ENCODE data around the gene CAMK1D. TPM values are rescaled to one million over a fixed set of nuclear protein-coding genes. Genes with fewer than 3 reads are reported as not detected.

CAMK1D gene
- total and polyA plus RNA-seq, 2 of the 8 experiments (the other 6 are each of a cell fraction or from before 2014, with no cell fraction given): 3.5 to 10.6 TPM

GRCh38 chr10:12826800-12827372, 477.5 kb downstream of the CAMK1D start:
- H4K8ac ChIP-seq (ENCODE audit: extremely low read depth, insufficient read depth, low read length): no peak overlapping the region
- no peak overlapping the region for H2BK12ac ChIP-seq (ENCODE audit: low read depth, low read length)
- H3K9ac ChIP-seq (replicated peaks in 1 of 4; ENCODE audit: extremely low read depth in 1 of 4, low read depth in 3 of 4, low read length in 3 of 4): no peak overlapping the region
- H3K18ac ChIP-seq (ENCODE audit: extremely low read depth, low read length): no peak overlapping the region
- FAIRE-seq: no peak
- H3K27me3 ChIP-seq (replicated peaks in 1 of 4; ENCODE audit: control insufficient read depth in 3 of 4, extremely low read depth in 1 of 4, insufficient read depth in 3 of 4, low read length in 3 of 4): no peaks in the 10 kb centered on the region
- ChIA-PET POLR2A (ENCODE audit: partially characterized antibody) (no interaction called here), CTCF (ENCODE audit: partially characterized antibody) (interaction anchor here (1.0 kb wide), 1 partner anchor 17 kb away, joined by 4 read pairs; no protein-coding TSS in a partner anchor)
- H3K79me1 ChIP-seq (ENCODE audit: low read depth, low read length): no peaks in the 10 kb centered on the region
- no peak overlapping the region for H3K23ac ChIP-seq (ENCODE audit: insufficient read length)
- H2BK15ac ChIP-seq (ENCODE audit: low read length): no peak overlapping the region
- no peak overlapping the region for H2AFZ ChIP-seq (ENCODE audit: low read length)
- H2BK120ac ChIP-seq (replicated peaks; ENCODE audit: low read depth, low read length): no peak overlapping the region
- no peak overlapping the region for H3K14ac ChIP-seq (ENCODE audit: insufficient read length)
- no peak overlapping the region for H2AK5ac ChIP-seq (ENCODE audit: low read depth, low read length)
- no peaks in the 10 kb centered on the region for H3K36me3 ChIP-seq (ENCODE audit: control insufficient read depth in 2 of 4, insufficient read depth in 4 of 4, low read length in 3 of 4)
- H3K27ac ChIP-seq (ENCODE audit: low read depth, low read length): no peak overlapping the region
- no peak overlapping the region for H3K4me2 ChIP-seq (ENCODE audit: insufficient read depth in 1 of 2, low read depth in 2 of 2, low read length in 2 of 2)
- H2BK5ac ChIP-seq (ENCODE audit: low read depth, low read length): no peak overlapping the region
- DNase-seq (ENCODE audit: low read depth in 1 of 2, low spot score in 2 of 2): no peak
- no peak overlapping the region for H3K56ac ChIP-seq (replicated peaks; ENCODE audit: insufficient read length, low read depth, low read length)
- H3K4me3 ChIP-seq (ENCODE audit: extremely low read depth in 1 of 4, insufficient read depth in 2 of 4, low read depth in 3 of 4, low read length in 4 of 4): no peak overlapping the region
- H3K9me3 ChIP-seq (ENCODE audit: insufficient read depth in 2 of 2, low read depth in 1 of 2, low read length in 1 of 2): no peaks in the 10 kb centered on the region
- H3K4ac ChIP-seq (replicated peaks; ENCODE audit: insufficient read length, low read depth, low read length): no peak overlapping the region
- no peak overlapping the region for H2BK20ac ChIP-seq (ENCODE audit: low read length)
- no peak overlapping the region for H4K5ac ChIP-seq (ENCODE audit: insufficient read length, low read depth, low read length)
- H3K79me2 ChIP-seq (ENCODE audit: control insufficient read depth in 1 of 2, insufficient read depth in 2 of 2, low read length in 2 of 2): no peaks in the 10 kb centered on the region
- no peak overlapping the region for H4K91ac ChIP-seq (replicated peaks; ENCODE audit: insufficient read length, low read length)
- no peaks in the 10 kb centered on the region for H3K4me1 ChIP-seq (replicated peaks in 1 of 4; ENCODE audit: control insufficient read depth in 3 of 4, insufficient read depth in 4 of 4, low read length in 3 of 4)
- WGBS, 2 experiments (ENCODE audit: extremely low coverage in 1 of 2, insufficient coverage in 1 of 2, insufficient read length in 1 of 2, insufficient replicate concordance in 2 of 2, low coverage in 1 of 2, low lambda C conversion rate in 2 of 2, missing lambda C conversion rate in 1 of 2): 85% methylated on average over 6 of the region's 6 CpGs; no CpG with 5 or more reads in 1 of the 2 experiments
- H3K23me2 ChIP-seq (ENCODE audit: low read depth, low read length): no peaks in the 10 kb centered on the region; the same call in 1 of the 2 replicates
- no peaks in the 10 kb centered on the region for H4K20me1 ChIP-seq (replicated peaks in 1 of 2; ENCODE audit: control insufficient read depth in 1 of 2, insufficient read depth in 2 of 2, low read length in 2 of 2)
- TF ChIP-seq SUZ12 (IDR thresholded peaks at IDR 0.05; ENCODE audit: low read length): no peak
- no peak for TF ChIP-seq BCL11A (IDR thresholded peaks at IDR 0.05; ENCODE audit: low read depth in 2 of 2, low read length in 2 of 2)
- TF ChIP-seq, protein P1, sequence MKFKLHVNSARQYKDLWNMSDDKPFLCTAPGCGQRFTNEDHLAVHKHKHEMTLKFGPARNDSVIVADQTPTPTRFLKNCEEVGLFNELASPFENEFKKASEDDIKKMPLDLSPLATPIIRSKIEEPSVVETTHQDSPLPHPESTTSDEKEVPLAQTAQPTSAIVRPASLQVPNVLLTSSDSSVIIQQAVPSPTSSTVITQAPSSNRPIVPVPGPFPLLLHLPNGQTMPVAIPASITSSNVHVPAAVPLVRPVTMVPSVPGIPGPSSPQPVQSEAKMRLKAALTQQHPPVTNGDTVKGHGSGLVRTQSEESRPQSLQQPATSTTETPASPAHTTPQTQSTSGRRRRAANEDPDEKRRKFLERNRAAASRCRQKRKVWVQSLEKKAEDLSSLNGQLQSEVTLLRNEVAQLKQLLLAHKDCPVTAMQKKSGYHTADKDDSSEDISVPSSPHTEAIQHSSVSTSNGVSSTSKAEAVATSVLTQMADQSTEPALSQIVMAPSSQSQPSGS (IDR thresholded peaks at IDR 0.05; ENCODE audit: low read length): no peak
- no peak for TF ChIP-seq TAF7 (optimal IDR thresholded peaks at IDR 0.05; ENCODE audit: borderline replicate concordance, low read depth, low read length)
- no peak for TF ChIP-seq KDM1A (IDR thresholded peaks at IDR 0.05; ENCODE audit: borderline replicate concordance, low read length)
- no peak for TF ChIP-seq POLR2A (IDR thresholded peaks at IDR 0.05; ENCODE audit: control extremely low read depth in 1 of 2, low read depth in 2 of 2, low read length in 2 of 2)
- TF ChIP-seq CBX5 (IDR thresholded peaks at IDR 0.05; ENCODE audit: low read depth, low read length): no peak
- TF ChIP-seq, protein P2, sequence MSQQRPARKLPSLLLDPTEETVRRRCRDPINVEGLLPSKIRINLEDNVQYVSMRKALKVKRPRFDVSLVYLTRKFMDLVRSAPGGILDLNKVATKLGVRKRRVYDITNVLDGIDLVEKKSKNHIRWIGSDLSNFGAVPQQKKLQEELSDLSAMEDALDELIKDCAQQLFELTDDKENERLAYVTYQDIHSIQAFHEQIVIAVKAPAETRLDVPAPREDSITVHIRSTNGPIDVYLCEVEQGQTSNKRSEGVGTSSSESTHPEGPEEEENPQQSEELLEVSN (IDR thresholded peaks at IDR 0.05): no peak
- no peak for TF ChIP-seq SIRT6 (IDR thresholded peaks at IDR 0.05; ENCODE audit: low read length)
- no peak for TF ChIP-seq TAF1 (IDR thresholded peaks at IDR 0.05; ENCODE audit: low read depth, low read length)
- no peak for TF ChIP-seq POU5F1 (IDR thresholded peaks at IDR 0.05; ENCODE audit: low read depth, low read length)
- TF ChIP-seq RFX5 (IDR thresholded peaks at IDR 0.05; ENCODE audit: borderline replicate concordance, low read depth, low read length): no peak

All from H1 (cell line).